Progenitor cell of endocrine pancreas (in vitro differentiated cells): Measurements from ENCODE around the gene RNFT2. TPM values are rescaled to one million over a fixed set of nuclear protein-coding genes. Genes with fewer than 3 reads are reported as not detected.

Source experiments
- DNase-seq: peaks from one replicate; pipeline ENCODE4 v3.0.0; 2021; ENCODE audit warnings: low spot score; ENCODE audit not compliant: unreplicated experiment
- H3K27ac Mint-ChIP-seq: 2 replicates; pipeline ENCODE4 v1.8.0; 2021; ENCODE audit warnings: mild to moderate bottlenecking, moderate library complexity, mixed read lengths
- H3K27me3 Mint-ChIP-seq: 2 replicates; pipeline ENCODE4 v1.8.0; 2021; ENCODE audit warnings: mixed read lengths
- H3K36me3 Mint-ChIP-seq: 2 replicates; pipeline ENCODE4 v1.8.0; 2022; ENCODE audit warnings: mixed read lengths; ENCODE audit not compliant: insufficient read depth
- H3K4me1 Mint-ChIP-seq: 2 replicates; pipeline ENCODE4 v1.8.0; 2021; ENCODE audit warnings: low read depth, mixed read lengths
- H3K4me3 Mint-ChIP-seq: 2 replicates; pipeline ENCODE4 v1.8.0; 2021; ENCODE audit warnings: low read depth, mild to moderate bottlenecking, moderate library complexity, mixed read lengths
- H3K9me3 Mint-ChIP-seq: 2 replicates; pipeline ENCODE4 v1.8.0; 2021; ENCODE audit warnings: low read depth, mixed read lengths
- total RNA-seq: library from RNA; stranded (reverse); gene quantifications from 2 replicates; pipeline ENCODE4 v1.2.1, GENCODE V29; 2021
- TF ChIP-seq, protein P1 (sequence below): fragments of 200-600 bp; sonication (generic); IDR thresholded peaks from one replicate; pipeline ENCODE4 v1.5.0; 2021; ENCODE audit warnings: antibody characterized with exemption, mild to moderate bottlenecking; ENCODE audit not compliant: unreplicated experiment

Gene RNFT2
- total RNA-seq, 1 donor from 2014 or later: 32.1 TPM

DNA sequence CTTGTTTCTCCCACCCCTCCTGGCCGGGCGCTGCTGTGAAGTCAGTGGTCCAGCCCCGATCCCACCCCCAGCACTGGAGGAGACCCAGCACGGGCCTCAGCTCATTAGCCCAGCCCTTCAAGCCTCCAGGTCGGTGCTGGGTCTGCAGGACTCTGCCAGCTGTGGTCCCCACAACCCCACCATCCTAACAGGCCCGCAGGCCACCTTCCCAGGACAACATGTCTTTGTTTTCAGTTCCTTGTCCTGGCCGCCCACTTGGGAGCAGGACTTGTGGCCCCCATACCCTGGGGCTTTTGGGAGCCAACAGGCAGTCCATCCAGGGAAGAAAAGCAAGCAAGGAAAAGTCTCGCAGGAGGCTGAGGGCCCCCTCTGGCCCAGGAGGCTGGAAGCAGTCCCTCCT, 83.2 kb downstream of the RNFT2 start:
- H3K36me3 Mint-ChIP-seq: peaks cover 7% of the 10 kb centered on the region
- H3K27me3 Mint-ChIP-seq: no peaks in the 10 kb centered on the region
- no peaks in the 10 kb centered on the region for H3K9me3 Mint-ChIP-seq
- no peak overlapping the region for H3K4me3 Mint-ChIP-seq
- no peak for DNase-seq
- no peak overlapping the region for H3K27ac Mint-ChIP-seq
- TF ChIP-seq, protein P1, sequence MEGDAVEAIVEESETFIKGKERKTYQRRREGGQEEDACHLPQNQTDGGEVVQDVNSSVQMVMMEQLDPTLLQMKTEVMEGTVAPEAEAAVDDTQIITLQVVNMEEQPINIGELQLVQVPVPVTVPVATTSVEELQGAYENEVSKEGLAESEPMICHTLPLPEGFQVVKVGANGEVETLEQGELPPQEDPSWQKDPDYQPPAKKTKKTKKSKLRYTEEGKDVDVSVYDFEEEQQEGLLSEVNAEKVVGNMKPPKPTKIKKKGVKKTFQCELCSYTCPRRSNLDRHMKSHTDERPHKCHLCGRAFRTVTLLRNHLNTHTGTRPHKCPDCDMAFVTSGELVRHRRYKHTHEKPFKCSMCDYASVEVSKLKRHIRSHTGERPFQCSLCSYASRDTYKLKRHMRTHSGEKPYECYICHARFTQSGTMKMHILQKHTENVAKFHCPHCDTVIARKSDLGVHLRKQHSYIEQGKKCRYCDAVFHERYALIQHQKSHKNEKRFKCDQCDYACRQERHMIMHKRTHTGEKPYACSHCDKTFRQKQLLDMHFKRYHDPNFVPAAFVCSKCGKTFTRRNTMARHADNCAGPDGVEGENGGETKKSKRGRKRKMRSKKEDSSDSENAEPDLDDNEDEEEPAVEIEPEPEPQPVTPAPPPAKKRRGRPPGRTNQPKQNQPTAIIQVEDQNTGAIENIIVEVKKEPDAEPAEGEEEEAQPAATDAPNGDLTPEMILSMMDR: no peak
- H3K4me1 Mint-ChIP-seq: peaks cover 6% of the 10 kb centered on the region

DNA sequence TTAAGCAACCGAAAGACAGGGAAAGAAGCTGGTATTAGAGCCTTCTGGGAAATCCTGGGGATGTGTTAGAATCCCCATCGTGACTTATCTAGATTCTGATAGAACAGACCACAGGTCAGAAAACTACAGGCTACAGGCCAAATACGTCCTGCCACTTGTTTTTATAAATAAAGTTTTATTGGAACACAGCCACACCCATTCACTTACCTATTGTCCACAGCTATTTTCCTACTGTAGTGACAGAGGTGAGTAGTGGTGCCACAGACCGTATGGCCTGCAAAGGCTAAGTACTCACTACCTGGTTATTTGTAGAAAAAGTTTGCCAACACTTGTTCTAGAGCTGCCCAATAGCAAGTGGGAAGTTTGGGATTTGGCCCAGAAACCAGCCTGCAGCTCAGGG, 89.3 kb downstream of the RNFT2 start:
- no peak for DNase-seq
- Mint-ChIP-seq H3K4me1 (no peaks in the 10 kb centered on the region), H3K9me3 (no peaks in the 10 kb centered on the region), H3K27me3 (no peaks in the 10 kb centered on the region), H3K4me3 (no peak overlapping the region), H3K27ac (no peak overlapping the region), H3K36me3 (peaks cover 9% of the 10 kb centered on the region)
- TF ChIP-seq, protein P1: no peak

DNA sequence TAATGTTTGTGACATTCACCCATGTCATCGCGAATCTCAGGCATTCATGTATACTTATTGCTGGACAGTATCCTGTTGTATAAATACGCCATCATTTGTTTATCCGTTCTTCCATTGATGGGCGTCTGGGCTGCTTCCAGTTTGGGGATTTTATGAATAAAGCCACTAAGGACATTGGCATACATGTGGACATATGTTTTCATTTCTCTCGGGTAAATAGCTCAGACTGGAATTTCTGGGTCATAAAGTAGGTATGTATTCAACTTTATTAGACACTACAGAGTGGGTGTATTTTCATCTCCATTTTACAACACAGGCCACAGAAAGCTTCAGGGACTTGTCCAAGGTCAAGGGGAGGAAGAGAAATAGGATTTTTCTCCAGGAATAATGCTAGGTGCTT, 94.2 kb downstream of the RNFT2 start:
- Mint-ChIP-seq H3K4me3 (no peak overlapping the region), H3K27me3 (no peaks in the 10 kb centered on the region), H3K4me1 (no peaks in the 10 kb centered on the region), H3K9me3 (no peaks in the 10 kb centered on the region), H3K36me3 (peaks cover 8% of the 10 kb centered on the region), H3K27ac (no peak overlapping the region)
- no peak for DNase-seq
- TF ChIP-seq, protein P1: no peak

DNA sequence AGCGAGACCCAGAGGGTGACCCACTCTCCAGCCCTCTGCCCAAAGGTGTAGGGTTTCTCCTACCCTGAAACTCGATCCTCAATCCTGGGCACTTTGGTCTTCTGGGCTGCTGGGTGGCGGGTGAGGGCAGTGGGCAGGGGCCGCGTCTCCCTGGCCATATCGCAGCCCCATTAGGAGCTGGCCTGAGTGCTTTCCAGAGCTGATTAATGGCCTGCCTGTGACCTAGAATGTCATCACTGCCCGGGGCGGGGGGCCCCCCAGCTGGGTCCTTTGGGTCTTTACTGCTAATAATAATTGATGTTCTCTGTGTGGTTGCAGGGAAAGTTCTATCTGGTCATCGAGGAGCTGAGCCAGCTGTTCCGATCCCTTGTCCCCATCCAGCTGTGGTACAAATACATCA, 95.4 kb downstream of the RNFT2 start:
- no peaks in the 10 kb centered on the region for H3K9me3 Mint-ChIP-seq
- TF ChIP-seq, protein P1: no peak
- H3K36me3 Mint-ChIP-seq: peaks cover 8% of the 10 kb centered on the region
- H3K4me1 Mint-ChIP-seq: no peaks in the 10 kb centered on the region
- no peaks in the 10 kb centered on the region for H3K27me3 Mint-ChIP-seq
- no peak overlapping the region for H3K4me3 Mint-ChIP-seq
- H3K27ac Mint-ChIP-seq: no peak overlapping the region
- DNase-seq: no peak

DNA sequence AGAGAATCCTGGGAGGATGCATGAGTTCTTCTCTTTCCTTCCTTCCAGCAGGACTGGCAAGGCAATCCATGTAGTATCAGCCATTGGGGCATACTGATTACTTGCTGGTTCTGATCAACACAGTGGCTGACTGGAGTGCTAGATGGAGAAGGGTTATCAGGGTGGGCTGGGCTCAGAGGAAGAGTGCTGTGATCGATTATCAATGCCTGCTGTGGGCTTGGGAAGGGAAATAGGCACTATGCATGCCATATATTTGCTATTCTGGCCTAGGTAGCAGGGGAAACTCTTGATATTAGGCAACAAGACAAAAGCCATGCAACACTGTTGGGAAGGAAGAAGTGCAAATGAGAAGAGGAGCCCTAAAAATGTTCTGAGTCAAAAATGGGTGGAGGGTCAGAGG, 97.4 kb downstream of the RNFT2 start:
- Mint-ChIP-seq H3K36me3 (peaks cover 6% of the 10 kb centered on the region), H3K9me3 (no peaks in the 10 kb centered on the region), H3K4me1 (no peaks in the 10 kb centered on the region), H3K4me3 (no peak overlapping the region), H3K27me3 (no peaks in the 10 kb centered on the region), H3K27ac (no peak overlapping the region)
- TF ChIP-seq, protein P1: no peak
- no peak for DNase-seq
